ENCODE results near the gene FOXP4. TPM values are rescaled to one million over a fixed set of nuclear protein-coding genes. Genes with fewer than 3 reads are reported as not detected.
A peak's percentile ranks its signal among the peaks of the same experiment; 100 is the strongest.

Gene FOXP4
- total RNA-seq, 1 donor = 3.3 TPM

DNA sequence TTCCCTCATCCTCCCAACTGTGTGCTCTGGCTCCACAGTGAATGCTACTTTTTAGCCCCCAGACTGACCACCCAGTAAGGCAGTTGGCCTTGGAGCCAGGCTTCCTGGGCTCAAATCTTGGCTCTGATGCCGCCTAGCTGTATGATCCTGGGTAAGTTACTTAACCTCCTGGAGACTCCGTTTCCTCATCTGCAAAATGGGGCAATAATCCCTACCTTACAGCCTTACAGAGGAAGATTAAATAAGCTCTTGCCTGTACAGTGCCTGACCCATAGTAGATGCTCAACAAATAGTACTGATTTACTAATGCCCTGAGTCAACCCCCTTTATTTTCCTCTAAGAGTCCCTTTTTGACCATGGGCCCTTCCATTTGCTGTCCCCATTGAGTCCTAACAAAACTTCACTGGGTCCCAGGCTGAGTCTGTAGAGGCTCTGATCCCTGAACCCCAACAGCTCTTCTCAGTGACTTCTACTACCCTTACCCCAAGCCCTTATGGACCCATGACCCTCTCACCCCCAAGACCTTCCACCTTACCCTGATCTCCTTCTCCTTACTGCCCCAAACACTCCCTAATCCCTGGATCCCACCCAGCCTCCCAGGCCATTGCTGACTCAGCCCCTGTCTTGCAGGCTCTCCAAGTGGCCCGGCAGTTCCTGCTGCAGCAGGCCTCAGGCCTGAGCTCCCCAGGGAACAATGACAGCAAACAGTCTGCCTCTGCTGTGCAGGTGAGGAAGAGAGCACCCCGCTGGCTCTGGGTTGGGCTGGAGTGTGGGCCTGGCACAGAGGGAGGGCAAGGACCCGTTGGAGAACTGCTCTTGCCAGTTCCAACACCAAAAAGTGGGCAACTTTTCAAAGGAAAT lies 31.4 kb downstream of the FOXP4 start:
- H4K20me1 ChIP-seq (ENCODE audit: insufficient read depth, low read length) = peaks cover 8% of the 10 kb centered on the region
- no peaks in the 10 kb centered on the region for H3K36me3 ChIP-seq (ENCODE audit: insufficient read depth, low read length)
- H3K4me1 ChIP-seq (ENCODE audit: insufficient read depth, low read length) = peaks cover 32% of the 10 kb centered on the region
- H3K27me3 ChIP-seq (ENCODE audit: insufficient read depth, low read length) = no peaks in the 10 kb centered on the region
- H3K4me2 ChIP-seq (ENCODE audit: insufficient read depth, low read length) = peak overlapping the region; percentile 40
- peak overlapping the region; percentile 49 for H2AFZ ChIP-seq (ENCODE audit: low read length)
- DNase-seq (ENCODE audit: insufficient read length, low spot score, missing footprints) = peak; percentile 91
- H3K4me3 ChIP-seq (ENCODE audit: insufficient read depth, low read length) = no peak overlapping the region
- H3K27ac ChIP-seq (ENCODE audit: low read depth, low read length) = peak overlapping the region; percentile 43
- TF ChIP-seq, protein P1, sequence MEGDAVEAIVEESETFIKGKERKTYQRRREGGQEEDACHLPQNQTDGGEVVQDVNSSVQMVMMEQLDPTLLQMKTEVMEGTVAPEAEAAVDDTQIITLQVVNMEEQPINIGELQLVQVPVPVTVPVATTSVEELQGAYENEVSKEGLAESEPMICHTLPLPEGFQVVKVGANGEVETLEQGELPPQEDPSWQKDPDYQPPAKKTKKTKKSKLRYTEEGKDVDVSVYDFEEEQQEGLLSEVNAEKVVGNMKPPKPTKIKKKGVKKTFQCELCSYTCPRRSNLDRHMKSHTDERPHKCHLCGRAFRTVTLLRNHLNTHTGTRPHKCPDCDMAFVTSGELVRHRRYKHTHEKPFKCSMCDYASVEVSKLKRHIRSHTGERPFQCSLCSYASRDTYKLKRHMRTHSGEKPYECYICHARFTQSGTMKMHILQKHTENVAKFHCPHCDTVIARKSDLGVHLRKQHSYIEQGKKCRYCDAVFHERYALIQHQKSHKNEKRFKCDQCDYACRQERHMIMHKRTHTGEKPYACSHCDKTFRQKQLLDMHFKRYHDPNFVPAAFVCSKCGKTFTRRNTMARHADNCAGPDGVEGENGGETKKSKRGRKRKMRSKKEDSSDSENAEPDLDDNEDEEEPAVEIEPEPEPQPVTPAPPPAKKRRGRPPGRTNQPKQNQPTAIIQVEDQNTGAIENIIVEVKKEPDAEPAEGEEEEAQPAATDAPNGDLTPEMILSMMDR (IDR thresholded peaks at IDR 0.05; ENCODE audit: extremely low read depth, low read depth, low read length) = no peak
- H3K9me3 ChIP-seq (ENCODE audit: low read depth, low read length) = no peaks in the 10 kb centered on the region
- H3K79me2 ChIP-seq (ENCODE audit: insufficient read depth, low read length) = no peaks in the 10 kb centered on the region

DNA sequence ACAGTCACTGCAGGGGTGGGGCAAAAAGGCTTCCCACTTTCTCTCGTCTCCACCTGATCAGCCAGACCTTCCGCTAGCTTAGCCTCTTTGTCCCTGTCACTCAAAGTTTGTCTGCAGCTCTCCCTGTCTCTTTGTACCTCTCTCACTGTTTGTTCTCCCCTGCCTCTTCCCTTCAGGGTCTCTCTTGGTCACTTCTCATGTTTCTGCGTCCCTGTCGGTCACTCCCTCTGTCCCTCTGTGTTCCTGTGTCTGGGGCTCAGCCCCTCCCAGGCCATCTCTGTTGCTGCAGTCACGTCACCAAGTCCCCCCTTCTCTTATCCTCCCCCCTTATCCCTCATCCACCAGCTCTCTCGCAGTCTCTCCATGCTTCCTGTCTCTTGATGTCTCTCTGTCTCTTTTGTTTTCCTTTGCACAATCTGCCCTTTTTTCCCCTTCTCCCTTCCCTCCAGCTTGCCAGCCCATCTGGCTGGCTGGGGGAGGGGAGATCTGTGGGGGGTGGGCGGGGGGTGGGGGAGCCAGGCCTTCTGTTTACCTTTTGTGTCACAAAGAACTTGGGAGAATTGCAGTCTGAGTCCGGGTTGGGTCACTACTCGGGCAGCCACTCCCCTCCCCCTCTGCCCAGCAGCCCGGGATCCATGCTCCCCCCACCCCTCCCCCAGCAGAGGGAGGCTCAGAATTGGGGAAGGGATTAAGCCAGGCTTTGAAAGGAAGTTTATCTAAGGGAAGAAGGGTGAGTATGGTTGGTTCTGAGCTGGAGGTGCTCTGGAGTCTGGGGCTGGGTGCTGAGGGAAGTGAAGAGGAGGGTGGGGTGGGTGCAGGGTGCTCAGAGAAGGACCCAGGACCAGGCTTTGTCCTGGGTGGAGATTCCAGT lies 32.3 kb downstream of the FOXP4 start:
- no peak for DNase-seq (ENCODE audit: insufficient read length, low spot score, missing footprints)
- Histone ChIP-seq H4K20me1 (ENCODE audit: insufficient read depth, low read length) (peaks cover 12% of the 10 kb centered on the region), H3K4me2 (ENCODE audit: insufficient read depth, low read length) (peak overlapping the region; percentile 40), H3K4me3 (ENCODE audit: insufficient read depth, low read length) (peak overlapping the region; percentile 10), H3K27ac (ENCODE audit: low read depth, low read length) (peak overlapping the region; percentile 43), H3K79me2 (ENCODE audit: insufficient read depth, low read length) (no peaks in the 10 kb centered on the region), H3K27me3 (ENCODE audit: insufficient read depth, low read length) (no peaks in the 10 kb centered on the region), H3K9me3 (ENCODE audit: low read depth, low read length) (no peaks in the 10 kb centered on the region), H2AFZ (ENCODE audit: low read length) (peak overlapping the region; percentile 49), H3K36me3 (ENCODE audit: insufficient read depth, low read length) (no peaks in the 10 kb centered on the region), H3K4me1 (ENCODE audit: insufficient read depth, low read length) (peaks cover 32% of the 10 kb centered on the region)
- TF ChIP-seq, protein P1 (IDR thresholded peaks at IDR 0.05; ENCODE audit: extremely low read depth, low read depth, low read length) = no peak

GRCh38 chr6:41579088-41579610 lies 33.0 kb downstream of the FOXP4 start:
- Histone ChIP-seq H3K27ac (ENCODE audit: low read depth, low read length) (no peak overlapping the region), H3K79me2 (ENCODE audit: insufficient read depth, low read length) (no peaks in the 10 kb centered on the region), H4K20me1 (ENCODE audit: insufficient read depth, low read length) (peaks cover 16% of the 10 kb centered on the region), H3K9me3 (ENCODE audit: low read depth, low read length) (no peaks in the 10 kb centered on the region), H3K4me2 (ENCODE audit: insufficient read depth, low read length) (peak overlapping the region; percentile 31), H3K4me3 (ENCODE audit: insufficient read depth, low read length) (no peak overlapping the region), H3K27me3 (ENCODE audit: insufficient read depth, low read length) (no peaks in the 10 kb centered on the region), H2AFZ (ENCODE audit: low read length) (no peak overlapping the region), H3K36me3 (ENCODE audit: insufficient read depth, low read length) (no peaks in the 10 kb centered on the region), H3K4me1 (ENCODE audit: insufficient read depth, low read length) (peaks cover 32% of the 10 kb centered on the region)
- no peak for DNase-seq (ENCODE audit: insufficient read length, low spot score, missing footprints)
- TF ChIP-seq, protein P1 (IDR thresholded peaks at IDR 0.05; ENCODE audit: extremely low read depth, low read depth, low read length) = no peak
